ENCODE measurements around the gene KRT26.
A peak's percentile ranks its signal among the peaks of the same experiment; 100 is the strongest.

The KRT26 gene

GRCh38 chr17:40726919-40727318, 45.1 kb downstream of the KRT26 start:
- DNase-seq, result peak in 1 of 2 donors; percentile 11

- DNase-seq, result no peak
These were observed 47.3 kb downstream of the KRT26 start for GRCh38 chr17:40724656-40725055.

GRCh38 chr17:40722241-40722640, 49.8 kb downstream of the KRT26 start:
- no peak for DNase-seq

- DNase-seq, result no peak
These were observed 51.1 kb downstream of the KRT26 start for GRCh38 chr17:40720899-40721298.

GRCh38 chr17:40718930-40719329, 53.1 kb downstream of the KRT26 start:
- no peak for DNase-seq

- no peak for DNase-seq
These were observed 54.2 kb downstream of the KRT26 start for GRCh38 chr17:40717776-40718175.
